GM12872 (cell line): ENCODE results near the gene UACA.

Experiments
- TF ChIP-seq, protein P1 (sequence below): IDR thresholded peaks from 3 replicates; pipeline ENCODE4 v1.5.1; 2011; ENCODE audit warnings: low read depth, mild to moderate bottlenecking, low read length, moderate library complexity; ENCODE audit not compliant: insufficient read depth

Gene UACA

DNA sequence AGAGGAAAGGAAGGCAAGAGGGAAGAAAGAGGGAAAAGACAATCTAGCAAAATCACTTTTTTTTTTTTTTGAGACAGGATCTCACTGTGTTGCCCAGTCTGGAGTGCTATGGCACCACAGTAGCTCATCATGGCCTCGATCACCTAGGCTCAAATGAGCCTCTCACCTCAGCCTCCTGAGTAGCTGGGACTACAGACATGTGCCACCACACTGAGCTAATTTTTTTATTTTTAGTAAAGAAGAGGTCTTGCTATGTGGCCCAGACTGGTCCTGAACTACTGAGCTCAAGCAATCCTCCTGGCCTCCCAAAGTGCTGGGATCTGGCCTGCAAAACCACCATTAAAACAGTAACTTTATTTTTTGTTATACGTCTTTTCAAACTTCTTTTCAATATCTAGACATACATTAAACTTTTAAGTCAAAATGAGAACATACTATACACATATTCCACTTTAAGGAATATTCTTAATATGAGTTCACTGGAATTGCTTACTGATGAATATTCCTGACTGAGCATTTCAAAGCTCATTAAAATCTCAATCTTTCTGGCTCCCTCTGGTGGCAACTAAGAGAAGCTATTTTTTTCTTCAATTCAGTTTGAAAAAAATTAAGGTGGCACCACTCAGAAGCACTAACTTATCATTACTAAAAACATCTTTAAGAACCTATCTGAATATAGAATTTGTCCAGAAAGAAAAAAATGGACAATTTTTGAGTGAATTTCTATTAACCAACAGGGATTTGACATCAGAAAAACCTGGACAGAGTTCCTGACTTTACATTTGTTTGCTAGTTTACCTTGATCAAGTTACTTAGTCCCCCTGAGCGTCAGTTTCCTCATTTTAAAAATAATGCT is 40.9 kb downstream of the UACA start:
- TF ChIP-seq, protein P1, sequence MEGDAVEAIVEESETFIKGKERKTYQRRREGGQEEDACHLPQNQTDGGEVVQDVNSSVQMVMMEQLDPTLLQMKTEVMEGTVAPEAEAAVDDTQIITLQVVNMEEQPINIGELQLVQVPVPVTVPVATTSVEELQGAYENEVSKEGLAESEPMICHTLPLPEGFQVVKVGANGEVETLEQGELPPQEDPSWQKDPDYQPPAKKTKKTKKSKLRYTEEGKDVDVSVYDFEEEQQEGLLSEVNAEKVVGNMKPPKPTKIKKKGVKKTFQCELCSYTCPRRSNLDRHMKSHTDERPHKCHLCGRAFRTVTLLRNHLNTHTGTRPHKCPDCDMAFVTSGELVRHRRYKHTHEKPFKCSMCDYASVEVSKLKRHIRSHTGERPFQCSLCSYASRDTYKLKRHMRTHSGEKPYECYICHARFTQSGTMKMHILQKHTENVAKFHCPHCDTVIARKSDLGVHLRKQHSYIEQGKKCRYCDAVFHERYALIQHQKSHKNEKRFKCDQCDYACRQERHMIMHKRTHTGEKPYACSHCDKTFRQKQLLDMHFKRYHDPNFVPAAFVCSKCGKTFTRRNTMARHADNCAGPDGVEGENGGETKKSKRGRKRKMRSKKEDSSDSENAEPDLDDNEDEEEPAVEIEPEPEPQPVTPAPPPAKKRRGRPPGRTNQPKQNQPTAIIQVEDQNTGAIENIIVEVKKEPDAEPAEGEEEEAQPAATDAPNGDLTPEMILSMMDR: peak; percentile 48; the same call in 2 of the 3 replicates

DNA sequence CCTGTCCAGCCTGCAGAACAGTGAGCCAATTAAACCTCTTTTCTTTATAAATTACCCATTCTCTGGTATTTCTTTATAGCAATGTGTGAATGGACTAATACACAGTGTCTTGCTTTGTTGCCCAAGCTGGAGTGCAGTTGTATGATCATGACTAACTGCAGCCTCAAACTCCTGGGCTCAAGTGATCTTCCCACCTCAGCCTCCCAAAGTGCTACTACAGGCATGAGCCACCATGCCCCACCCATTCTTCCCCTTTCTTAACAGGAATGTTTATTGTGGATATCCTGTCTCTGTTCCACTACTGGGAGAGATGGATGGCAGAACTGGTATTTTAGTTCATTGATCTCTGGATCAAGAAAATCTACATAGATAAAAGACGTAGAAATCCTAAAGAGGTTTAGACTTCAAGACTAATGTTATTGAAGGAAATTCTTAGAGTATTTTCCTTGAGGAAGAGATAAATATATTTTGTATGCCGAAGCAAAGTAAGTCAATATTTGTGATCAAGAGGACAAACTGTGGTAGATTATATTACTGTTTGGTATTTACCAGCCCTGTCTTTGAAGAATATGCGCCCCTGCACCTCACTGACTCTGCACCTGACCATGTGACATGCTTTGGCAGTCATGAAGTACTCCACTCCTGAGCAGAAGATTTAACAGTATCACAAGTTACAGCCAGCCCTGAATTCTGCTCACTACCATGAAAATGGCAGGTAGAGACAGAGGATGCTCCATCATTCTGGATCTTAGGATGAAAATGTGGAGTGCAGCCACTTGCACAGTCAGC is 42.9 kb downstream of the UACA start:
- TF ChIP-seq, protein P1: no peak

- TF ChIP-seq, protein P1: no peak
Observed at GRCh38 chr15:70717237-70717793, 46.0 kb downstream of the UACA start.

DNA sequence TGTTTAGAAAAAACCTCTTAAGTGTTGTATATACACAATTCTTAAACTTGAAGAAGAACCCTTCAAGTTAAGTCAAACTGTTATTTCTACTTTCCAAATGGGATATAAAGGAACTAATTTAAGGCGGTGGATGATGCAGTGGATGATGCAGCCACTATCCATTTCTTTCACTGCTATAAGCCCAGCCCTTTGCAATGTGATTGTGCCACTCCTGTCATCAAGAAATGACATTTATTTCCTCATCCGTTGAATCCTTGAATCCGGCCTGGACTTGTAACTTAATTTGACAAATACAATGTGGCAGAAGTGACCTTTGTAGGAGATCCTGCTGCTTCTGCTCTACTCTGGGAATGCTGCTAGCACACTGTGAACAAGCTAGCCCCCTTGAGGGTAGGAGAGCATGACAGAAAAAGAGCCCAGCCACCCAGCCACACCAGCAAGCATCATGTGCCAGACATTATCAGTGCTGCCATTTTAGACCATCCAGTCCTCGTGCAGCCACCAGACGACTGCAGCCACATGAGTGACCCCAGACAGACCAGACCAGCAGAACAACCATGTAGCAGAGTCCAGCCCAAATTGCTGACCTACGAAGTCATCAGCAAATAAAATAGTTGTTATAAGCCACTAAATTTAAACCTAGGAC is 47.4 kb downstream of the UACA start:
- TF ChIP-seq, protein P1: no peak

DNA sequence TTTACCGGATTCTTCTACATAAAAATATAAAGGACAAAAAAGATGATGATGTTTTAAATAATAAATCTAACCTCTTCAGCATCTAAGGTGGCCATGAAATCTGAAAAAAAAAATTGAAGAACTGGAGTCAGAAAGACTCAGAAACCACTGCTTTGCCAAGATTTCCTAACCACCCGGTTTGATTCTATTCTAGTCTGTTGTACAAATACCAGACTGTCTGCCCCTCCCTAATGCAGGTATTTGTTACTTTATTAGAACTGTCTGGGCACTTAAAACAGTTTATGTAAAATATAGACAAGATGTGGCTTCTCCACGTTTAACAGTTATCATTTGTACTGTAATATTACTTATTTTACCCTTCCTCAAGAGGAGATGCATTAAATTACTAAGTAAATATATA is 48.8 kb downstream of the UACA start:
- TF ChIP-seq, protein P1: no peak

DNA sequence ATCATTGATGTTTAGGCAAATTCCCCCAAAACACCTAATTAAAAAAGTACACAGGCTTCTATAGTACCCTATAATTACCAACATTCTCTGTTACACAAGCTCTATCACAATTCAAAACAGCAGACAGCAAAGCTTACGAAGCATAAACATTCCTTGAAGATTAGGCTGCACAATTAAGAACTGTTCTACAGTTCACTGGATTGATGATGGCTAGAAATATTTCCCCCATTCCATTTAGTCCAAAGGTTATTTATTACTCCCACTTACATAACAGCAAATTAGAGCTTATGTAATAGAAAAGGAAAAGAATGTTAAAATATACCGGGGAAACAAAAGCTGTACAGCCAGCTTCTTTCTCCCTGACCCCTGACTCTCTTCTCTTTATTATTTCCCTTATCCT is 49.3 kb downstream of the UACA start:
- TF ChIP-seq, protein P1: no peak

GRCh38 chr15:70712271-70712670 is 51.1 kb downstream of the UACA start:
- TF ChIP-seq, protein P1: no peak
